ENCODE data around the gene NIN.

GRCh38 chr14:50772412-50772811 lies 58.5 kb downstream of the NIN start:
- TF ChIP-seq TSHZ2 (CRISPR knock-in tag; IDR thresholded peaks at IDR 0.05), result no peak
- no peak for TF ChIP-seq CREB5 (CRISPR knock-in tag; IDR thresholded peaks at IDR 0.05; ENCODE audit: low read depth)
- TF ChIP-seq ZC3H10 (CRISPR knock-in tag; IDR thresholded peaks at IDR 0.05), result no peak
- TF ChIP-seq OSR1 (CRISPR knock-in tag; IDR thresholded peaks at IDR 0.05), result no peak
- no peak for TF ChIP-seq ARNTL (CRISPR knock-in tag; IDR thresholded peaks at IDR 0.05; ENCODE audit: borderline replicate concordance, low read depth)
- no peak for TF ChIP-seq RARB (CRISPR knock-in tag; IDR thresholded peaks at IDR 0.05)
- no peak for TF ChIP-seq TCF4 (CRISPR knock-in tag; IDR thresholded peaks at IDR 0.05; ENCODE audit: borderline replicate concordance)
- no peak for TF ChIP-seq CSDC2 (CRISPR knock-in tag; IDR thresholded peaks at IDR 0.05)
- TF ChIP-seq PATZ1 (CRISPR knock-in tag; IDR thresholded peaks at IDR 0.05; ENCODE audit: borderline replicate concordance), result no peak
- TF ChIP-seq ZFP3 (CRISPR knock-in tag; IDR thresholded peaks at IDR 0.05), result no peak
- no peak for TF ChIP-seq ESRRG (CRISPR knock-in tag; IDR thresholded peaks at IDR 0.05)
- no peak for TF ChIP-seq ZNF565 (CRISPR knock-in tag; conservative IDR thresholded peaks at IDR 0.05; ENCODE audit: low read depth)

Data from SK-N-SH treated with all-trans-retinoic acid at 6 μM for 48 hours (cell line).